Stimulated activated CD8-positive, alpha-beta memory T cell treated with anti-CD3 and anti-CD28 coated beads, Interleukin-15, amount 100 ng/mL, for 1 hour (primary cell): Measurements from ENCODE around the gene UBE2E2.

Experiments
- DNase-seq: peaks from one replicate; pipeline ENCODE4 v3.0.0-alpha.2; 2020; ENCODE audit warnings: low read depth

UBE2E2 gene

GRCh38 chr3:23546181-23546580 is 343.1 kb downstream of the UBE2E2 start:
- DNase-seq, result no peak

DNA sequence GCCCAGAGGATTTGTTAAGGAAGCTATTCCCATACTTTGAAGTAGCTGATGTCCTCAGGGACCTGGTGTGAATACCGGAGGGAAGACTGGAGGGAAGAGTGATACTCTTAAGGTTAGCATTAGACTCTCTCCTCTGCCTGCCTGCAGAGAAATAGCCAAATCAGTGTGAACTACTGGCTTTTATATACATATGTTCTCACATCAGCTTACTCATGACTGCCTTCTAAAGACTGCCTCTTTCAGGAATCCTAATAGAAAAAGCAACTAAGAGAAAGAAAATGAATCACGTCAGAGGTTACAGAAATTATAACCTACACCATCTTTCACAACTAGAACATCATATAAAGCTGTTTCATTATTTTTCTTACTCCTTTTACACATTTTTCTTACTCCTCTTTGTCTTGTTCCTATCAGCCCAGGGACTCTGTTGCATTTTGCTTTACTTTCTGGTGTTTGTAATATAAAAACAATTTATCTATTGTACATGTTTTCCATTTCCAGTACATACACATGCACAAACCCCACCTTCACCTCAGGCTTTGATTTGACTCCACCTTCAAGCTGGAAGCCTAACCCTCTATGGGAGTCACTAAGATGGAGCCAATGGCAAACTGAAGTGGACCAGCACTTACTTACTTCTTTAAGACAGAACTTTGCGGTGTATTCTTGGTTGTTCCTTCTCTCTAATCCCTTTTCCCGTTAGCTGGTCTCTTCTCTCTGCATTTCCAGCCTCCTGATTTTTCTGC is 345.0 kb downstream of the UBE2E2 start:
- DNase-seq, result no peak

GRCh38 chr3:23548706-23549105 is 345.6 kb downstream of the UBE2E2 start:
- DNase-seq, result no peak

GRCh38 chr3:23549148-23549910 is 346.2 kb downstream of the UBE2E2 start:
- no peak for DNase-seq

DNA sequence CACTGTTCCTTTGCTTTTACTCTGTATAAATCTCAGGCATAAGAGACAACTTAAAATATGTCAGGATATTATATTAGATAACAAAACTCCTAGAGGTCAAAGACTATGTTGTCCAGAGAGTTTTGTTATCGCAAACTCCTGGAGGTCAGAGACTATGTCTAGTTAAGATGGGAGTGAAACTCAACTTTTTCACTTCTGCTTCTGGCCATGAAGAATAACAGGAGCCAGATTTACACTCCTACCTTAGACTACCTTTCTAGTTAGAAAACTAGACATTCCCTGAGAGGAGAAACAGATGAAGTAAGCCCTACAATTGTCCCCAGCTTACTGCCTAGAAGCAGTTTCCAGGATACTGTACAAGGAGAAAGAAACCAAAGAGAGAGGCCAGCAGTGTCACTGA is 347.3 kb downstream of the UBE2E2 start:
- no peak for DNase-seq

- DNase-seq, result no peak
These were observed 349.4 kb downstream of the UBE2E2 start for GRCh38 chr3:23552506-23552905.

DNA sequence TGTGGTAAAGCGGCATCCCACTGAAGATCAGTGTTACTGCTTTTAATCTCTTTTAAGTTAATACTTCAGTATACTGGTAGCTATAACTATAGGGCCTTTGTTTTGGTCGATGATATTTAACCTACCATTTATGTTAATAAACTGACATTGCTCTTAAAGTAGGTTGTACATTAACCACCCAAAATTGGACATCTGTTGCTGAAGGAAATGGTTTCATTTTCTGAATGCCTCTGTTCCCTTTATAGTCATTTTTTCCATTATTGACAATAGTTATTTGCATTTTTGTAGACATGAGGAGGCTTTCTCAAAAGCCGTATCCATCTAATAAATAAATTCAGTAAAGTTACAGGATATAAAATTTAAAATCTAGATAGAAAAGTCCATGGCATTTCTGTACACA is 350.2 kb downstream of the UBE2E2 start:
- no peak for DNase-seq

DNA sequence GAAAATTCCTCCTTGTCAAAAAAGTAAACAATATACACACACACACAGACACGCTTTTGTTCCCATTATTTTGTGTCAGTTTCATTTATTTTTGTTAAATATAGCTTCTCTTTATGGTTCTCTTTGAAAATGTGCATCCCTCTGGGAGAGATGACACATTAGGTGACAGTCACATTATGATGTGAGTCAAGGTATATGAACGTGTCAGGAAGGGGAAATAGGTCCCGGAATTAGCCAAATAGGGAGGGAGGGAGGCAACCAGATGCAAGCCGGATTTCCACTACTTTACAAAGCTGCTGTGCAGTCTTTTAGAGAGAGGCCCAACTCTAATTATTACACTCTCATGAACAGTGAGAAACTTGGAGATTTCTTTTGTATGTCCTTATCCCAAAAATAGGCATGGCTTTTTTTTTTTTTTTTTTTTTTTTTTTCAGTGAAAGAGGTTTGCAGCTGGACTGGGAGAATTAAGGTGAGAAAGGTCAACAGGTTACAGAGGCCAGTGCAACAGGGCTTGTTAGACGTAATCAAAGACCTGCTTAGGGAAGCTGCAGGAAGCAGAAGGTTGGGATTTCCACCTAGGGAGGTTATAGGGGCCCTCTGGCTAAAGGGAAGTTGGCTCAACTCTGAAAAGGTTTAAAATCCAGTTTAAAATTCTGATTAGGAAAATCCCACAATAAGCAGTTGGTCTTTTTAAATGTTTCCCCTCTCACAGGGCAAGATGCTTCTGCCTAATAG is 362.1 kb downstream of the UBE2E2 start:
- no peak for DNase-seq

DNA sequence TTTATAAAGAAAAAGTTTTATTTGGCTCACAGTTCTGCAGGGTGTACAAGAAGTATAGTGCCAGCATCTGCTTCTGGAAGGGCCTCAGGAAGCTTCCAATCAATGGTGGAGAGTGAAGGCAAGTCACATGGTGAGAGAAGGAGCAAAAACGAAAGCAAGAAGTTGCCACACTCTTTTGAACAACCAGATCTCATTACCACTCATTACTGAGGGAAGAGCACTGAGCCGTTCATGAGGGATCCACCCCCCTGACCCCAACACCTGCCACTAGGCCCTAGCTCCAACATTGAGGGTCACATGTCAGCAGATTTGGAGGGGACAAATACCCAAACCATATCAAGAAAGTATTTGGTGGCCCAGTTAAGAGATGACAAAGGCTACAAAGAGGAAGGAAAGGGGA is 363.4 kb downstream of the UBE2E2 start:
- no peak for DNase-seq

DNA sequence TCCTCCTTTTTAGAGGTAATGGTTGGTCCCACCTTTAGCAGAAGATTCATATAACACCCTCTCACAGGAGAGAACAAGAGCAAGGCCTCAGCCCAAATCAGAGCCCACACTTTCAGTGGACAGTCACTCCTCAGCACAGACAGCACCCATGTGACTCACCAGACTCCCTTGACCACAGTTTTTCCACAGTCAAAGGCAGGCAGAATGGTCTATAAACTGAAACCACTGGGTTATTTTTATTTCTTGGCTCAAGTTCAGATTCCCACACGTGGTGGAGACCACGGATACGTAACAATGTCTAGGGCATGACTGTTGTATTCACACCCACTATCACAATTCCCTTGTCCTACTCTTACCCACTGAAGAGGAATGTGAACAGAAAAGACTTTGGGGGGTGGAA is 364.8 kb downstream of the UBE2E2 start:
- no peak for DNase-seq

GRCh38 chr3:23573827-23574226 is 370.7 kb downstream of the UBE2E2 start:
- DNase-seq, result no peak

DNA sequence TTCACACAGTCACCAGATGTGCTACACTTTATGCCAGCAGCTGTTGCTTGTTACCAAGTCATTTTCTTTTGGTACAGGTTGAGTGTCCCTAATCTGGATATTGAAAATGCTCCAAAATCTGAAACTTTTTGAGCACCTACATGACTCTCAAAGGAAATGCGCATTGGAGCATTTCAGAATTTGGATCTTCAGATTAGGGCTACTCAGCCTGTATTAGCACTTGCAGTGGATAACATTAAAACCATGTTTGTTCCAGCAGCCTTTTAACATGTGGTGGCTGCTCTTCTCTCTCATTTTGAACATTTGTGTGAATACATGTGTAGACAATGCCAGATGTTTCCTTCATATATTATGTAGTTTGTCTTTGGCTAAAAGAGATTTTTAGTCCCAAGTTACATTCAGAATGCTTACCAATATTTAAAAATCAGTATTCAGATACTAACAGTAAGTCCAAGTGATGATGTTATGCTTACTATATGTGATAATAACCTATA is 371.7 kb downstream of the UBE2E2 start:
- no peak for DNase-seq

GRCh38 chr3:23575697-23576096 is 372.6 kb downstream of the UBE2E2 start:
- DNase-seq, result no peak

DNA sequence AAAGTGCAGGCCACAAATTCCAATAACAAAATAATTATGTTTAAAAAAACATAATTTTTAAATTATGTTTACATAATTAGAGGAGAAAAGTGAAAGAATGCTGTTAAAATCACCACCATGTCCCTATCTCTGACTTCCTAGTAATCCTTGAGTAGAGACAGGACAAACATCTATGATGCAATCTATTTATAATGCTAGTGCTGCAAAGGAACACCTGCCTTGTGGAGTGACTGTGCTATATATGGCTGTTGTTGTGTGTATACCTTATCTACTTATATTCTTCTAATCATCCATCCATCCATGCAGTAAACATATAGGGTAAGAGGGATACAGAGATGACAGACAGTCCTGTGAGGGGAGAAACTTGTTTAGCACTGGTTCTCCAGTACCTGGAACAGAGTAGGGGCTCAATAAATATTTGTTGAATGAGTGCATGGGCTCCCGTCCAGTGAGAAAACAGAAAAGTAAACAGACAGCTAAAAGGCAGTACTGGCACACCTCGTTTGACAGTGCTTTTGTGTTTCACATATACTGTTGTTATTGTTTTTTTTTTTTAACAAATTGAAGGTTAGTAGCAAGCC is 373.3 kb downstream of the UBE2E2 start:
- DNase-seq, result no peak

DNA sequence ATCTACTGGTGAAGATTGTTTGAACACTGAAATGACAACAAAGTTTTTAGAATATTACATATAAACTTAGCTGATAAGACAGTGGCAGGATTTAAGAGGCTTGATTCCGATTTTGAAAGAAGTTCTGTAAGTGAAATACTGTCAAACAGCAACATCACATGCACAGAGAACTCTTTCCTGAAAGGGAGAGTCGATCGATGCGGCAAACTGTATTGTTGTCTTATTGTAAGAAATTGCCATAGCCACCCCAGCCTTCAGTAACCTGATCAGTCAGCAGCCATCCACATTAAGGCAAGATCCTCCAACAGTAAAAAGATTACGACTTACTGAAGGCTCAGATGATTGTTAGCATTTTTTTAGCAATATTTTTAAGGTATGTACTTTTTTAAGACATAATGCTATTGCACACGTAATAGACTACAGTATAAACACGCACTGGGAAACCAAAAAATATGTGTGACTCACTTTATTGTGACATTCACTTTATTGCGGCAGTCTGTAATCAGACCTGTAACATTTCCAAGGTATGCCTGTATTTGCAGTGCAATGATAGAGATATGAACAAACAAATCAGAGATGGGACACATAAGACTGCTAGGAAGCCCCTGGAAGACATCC is 377.1 kb downstream of the UBE2E2 start:
- DNase-seq, result no peak

DNA sequence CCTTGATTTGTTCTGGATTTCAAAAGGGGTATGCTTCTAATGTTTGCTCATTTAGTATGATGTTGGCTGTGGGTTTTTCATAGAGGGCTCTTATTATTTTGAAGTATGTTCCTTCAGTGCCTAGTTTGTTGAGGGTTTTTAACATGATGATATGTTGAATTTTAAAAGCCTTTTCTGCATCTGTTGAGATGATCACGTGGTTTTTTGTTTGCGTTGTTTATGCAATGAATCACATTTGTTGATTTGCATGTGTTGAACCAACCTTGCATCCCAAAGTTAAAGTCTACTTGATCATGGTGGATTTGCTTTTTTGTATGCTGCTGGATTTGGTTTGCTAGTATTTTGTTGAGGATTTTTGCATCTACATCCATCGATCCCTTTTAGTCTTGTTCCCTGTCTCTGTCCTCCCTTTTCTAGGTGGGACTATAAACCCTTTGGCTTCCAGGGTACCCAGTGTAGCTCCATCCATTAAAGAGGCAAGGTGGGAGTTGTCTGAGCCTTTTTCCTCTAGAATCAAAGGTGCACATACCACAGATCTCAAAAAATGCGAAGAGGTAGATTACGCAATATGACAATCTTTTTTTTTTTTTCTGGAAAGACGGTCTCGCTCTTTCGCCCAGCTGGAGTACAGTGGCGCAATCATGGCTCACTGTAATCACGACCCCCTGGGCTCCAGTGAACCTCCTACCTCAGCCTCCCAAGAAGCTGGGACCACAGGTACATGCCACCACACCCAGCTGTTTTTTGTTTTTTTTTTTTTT is 381.0 kb downstream of the UBE2E2 start:
- DNase-seq, result no peak

- DNase-seq, result no peak
These were observed 384.4 kb downstream of the UBE2E2 start for GRCh38 chr3:23587513-23587912.

DNA sequence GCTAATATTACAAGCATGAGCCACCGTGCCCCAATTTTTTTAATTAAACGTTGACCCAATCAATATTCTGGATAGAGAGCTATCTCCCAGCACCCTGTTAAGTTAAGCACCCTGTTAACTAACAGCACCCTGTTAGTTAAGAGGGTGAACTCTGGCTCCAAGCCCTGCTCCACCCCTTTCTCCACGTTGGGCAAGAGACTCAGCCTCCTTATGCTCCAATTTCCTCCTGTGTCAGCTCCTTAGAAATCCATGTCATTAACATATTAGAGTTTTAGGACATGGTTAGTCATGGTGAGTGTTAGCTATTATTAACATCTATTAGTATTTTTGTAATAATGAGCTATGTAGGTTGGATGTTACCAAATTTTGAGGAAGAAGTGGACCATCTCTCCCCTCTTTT is 385.4 kb downstream of the UBE2E2 start:
- no peak for DNase-seq

GRCh38 chr3:23589602-23590001 is 386.5 kb downstream of the UBE2E2 start:
- DNase-seq, result no peak

GRCh38 chr3:23590424-23591273 is 387.5 kb downstream of the UBE2E2 start:
- DNase-seq, result no peak
